ENCODE data around the gene TTLL13. TPM values are rescaled to one million over a fixed set of nuclear protein-coding genes. Genes with fewer than 3 reads are reported as not detected.
A peak's percentile ranks its signal among the peaks of the same experiment; 100 is the strongest.
"Not testable (repeated sequence)": the region's sequence is repeated elsewhere in the genome, so short reads cannot be mapped to it uniquely, and the experiment has no call there.

The TTLL13 gene
- total RNA-seq, 1 experiment from 2014 or later: 0.06 TPM

DNA sequence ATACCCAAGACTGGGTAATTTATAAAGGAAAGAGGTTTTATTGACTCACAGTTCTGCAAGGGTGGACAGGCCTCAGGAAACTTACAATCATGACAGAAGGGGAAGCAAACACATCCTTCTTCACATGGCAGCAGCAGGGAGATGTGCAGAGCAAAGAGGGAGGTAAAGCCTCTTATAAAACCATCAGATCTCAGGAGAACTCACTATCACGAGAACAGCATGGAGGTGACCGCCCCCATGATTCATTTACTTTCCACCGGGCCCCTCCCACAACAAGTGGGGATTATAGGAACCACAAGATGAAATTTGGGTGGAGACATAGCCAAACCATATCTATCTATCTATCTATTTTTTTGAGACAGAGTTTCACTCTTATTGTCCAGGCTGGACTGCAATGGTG lies 10.0 kb upstream of the TTLL13 start:
- DNase-seq (ENCODE audit: low read depth): no peak

DNA sequence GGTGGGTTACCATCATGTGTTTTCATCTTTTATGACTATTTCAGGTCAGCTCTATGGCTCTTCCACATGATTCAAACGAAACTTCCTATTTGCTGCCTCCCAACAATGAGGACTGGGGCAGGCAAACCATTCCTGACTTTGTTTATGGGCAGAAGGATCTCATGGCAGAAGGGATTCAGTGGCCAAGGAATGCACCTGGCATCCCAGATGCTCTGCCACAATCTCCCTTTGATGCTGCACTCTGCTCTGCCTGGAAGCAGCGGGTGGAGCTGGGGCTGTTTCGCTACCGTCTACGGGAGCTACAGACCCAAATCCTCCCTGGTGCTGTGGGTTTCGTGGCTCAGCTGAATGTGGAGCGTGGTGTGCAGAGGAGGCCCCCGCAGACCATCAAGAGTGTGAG lies 8.5 kb upstream of the TTLL13 start:
- no peak for DNase-seq (ENCODE audit: low read depth)

DNA sequence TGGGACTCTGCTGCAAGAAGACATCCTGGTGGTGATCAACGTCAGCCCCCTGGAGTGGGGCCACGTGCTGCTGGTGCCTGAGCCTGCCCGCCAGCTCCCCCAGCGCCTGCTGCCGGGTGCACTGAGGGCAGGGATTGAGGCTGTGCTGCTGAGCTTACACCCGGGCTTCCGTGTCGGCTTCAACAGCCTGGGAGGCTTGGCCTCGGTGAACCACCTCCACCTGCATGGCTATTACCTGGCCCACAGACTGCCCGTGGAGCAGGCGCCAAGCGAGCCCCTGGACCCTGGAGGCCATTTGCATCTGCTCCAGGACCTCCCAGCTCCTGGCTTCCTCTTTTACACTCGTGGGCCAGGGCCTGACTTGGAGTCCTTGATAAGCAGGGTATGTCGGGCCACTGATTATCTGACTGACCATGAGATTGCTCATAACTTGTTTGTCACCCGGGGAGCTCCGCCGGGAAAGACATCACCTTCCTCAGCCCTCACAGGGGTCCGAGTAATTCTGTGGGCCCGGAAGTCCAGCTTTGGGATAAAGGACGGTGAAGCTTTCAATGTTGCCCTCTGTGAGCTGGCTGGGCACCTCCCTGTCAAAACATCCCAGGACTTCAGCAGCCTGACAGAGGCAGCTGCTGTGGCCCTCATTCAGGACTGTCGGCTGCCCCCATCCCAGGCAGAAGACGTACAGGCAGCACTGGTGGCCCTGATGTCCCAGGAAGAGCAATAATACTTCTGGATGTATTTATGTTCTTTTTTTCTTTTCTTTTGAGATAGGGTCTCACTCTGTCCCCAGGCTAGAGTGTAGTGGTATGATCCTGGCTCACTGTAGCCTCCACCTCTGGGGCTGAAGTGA lies 7.8 kb upstream of the TTLL13 start:
- no peak for DNase-seq (ENCODE audit: low read depth)

DNA sequence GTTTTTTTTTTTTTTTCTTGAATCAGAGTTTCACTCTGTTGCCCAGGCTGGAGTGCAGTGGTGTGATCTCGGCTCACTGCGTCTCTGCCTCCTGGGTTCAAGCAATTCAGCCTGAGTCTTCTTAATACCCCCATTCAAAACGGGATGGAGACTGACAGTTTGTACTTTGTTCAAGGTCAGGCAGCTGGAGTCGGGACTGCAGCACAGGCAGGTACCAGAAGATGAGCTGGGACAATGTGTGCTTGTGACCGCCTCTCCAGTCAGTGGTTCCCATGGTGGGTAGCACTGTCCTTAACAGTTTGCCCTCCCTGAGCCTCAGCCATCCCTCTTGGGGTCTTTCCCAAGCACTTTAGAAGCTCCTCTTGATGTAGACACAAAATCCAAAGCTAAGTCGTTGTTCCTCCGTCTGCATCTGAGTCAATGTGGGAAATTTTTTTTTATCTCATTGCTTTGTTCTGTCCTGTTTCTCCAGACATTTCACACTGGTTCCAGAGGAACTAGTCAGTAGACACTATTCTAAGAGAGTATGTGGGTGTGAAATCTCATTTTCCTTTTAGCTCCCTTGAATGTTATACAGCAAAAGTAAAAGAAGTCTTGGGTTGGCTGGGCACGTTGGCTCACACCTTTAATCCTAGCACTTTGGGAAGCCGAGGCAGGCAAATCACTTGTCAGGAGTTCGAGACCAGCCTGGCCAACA lies 5.3 kb upstream of the TTLL13 start:
- no peak for DNase-seq (ENCODE audit: low read depth)

DNA sequence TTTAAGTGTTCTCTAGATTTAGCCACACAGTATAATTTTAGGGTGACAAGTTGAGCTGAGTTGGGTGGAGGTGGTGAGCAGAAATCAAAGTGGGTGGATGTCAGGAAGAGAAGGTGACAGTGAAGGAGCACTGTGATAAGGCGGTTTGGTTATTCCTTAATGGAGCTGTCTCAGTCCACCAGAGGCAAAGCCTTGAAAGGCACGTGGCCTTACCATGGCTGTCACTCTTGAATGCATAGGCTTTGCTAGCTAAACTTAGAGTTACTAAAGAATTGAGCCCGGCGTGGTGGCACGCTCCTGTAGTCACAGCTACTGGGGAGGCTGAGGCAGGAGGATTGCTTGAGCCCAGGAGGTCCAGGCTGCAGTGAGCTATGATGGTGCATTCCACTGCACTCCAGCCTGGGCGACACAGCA lies 560 bp upstream of the TTLL13 start:
- DNase-seq (ENCODE audit: low read depth): no peak

DNA sequence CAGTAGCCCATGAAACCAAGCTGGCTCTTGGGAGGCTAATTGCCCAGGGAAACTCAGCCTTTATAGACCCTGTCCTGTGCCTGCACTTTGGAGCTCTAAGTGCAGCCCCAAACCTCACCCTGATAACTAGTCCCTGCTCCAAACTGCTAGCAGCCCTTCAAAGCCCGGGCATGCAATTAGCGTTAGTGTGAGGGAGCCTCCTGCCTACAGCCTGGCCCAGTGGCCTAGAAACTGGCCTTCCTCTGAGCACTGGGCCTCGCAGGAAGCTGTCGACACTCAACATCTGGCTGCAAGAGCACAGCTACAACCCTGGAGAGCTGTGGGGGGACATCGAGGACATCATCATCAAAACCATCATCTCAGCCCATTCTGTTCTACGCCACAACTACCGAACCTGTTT lies 8.4 kb downstream of the TTLL13 start:
- no peak for DNase-seq (ENCODE audit: low read depth)

DNA sequence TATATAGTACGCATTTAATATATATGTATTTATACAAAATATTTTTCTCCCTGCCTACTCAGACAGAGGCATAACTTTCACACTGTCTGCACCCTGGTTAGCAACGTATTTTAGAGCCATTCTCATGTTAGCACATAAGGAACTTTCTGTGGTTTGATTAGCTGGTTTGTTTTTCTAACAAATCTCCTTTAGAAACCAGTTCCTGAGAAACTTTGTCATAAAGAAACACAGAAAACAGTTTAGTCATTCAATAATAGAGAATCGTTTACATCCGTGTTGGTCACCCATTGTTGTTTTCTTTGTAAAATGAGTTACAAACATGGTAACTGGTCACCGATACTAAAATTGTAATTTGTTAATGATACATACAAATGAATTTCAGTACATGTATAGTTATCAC lies 10.2 kb downstream of the TTLL13 start:
- DNase-seq (ENCODE audit: low read depth): no peak

DNA sequence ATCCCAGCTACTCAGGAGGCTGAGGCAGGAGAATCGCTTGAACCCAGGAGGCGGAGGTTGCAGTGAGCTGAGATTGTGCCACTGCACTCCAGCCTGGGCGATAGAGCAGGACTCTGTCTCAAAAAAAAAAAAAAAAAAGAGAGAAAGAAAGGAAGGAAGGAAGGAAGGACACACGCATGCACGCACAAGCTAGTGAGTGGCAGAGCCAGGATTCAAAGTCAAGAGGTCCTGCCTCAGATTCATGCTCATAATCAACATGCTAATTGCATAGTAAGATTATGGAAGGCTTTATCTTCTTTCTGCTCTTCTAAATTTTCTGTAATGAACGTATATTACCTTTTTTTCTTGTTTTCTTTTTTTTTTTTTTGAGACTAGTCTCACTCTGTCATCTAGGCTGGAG lies 11.4 kb downstream of the TTLL13 start:
- DNase-seq (ENCODE audit: low read depth): not testable (repeated sequence)

DNA sequence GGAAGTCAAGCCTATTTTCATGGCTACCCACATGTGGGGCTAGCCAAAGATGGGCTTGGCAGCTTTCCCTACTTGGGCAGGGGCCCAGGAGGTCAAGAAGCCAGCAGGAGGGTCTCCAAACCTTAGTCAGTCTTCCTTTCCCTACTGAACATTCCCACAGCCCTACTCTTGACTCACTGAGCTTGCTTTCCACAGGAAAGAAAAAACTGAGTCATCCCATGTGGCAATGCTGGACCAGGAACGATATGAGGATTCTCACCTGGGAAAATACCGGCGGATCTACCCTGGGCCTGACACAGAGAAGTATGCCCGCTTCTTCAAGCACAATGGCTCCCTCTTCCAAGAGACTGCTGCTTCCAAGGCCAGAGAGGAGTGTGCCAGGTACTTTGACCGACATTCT lies 12.5 kb downstream of the TTLL13 start:
- DNase-seq (ENCODE audit: low read depth): peak; percentile 66

DNA sequence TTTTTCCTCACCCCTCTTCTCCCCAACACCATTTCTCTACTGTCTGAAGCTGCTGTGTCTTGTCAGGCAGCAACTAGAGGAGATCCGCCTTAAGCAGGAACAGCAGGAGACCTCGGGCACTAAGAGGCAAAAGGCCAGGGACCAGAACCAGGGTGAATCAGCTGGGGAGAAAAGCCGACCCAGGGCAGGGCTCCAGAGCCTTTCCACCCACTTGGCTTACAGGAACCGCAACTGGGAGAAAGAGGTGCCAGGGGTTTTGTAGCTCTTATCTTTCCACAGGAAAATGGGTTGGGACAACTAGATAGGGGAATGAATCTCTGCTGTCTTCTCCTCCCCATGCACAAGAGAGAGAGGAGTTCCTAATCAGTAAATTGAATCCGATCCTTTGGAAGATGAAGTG lies 13.1 kb downstream of the TTLL13 start:
- DNase-seq (ENCODE audit: low read depth): peak; percentile 32

DNA sequence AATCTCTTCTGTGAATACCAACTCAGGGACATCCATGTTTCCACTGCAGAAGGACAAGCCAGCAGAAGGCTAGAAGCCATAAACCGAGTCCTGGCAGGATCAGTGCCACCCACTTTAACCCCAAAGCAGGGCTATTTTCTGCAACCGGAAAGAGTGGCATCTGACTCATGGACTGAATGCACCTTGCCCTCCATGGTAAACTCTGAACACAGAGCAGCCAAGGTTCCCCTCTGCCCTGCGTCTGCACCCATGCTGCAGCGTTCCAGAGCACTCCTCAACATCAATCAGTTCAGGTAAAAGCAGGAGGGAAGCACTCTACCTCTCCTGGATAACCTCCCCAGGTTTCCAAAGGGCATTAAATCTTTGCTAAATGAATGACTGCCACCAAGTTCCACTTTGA lies 15.3 kb downstream of the TTLL13 start:
- peak; percentile 59 for DNase-seq (ENCODE audit: low read depth)

DNA sequence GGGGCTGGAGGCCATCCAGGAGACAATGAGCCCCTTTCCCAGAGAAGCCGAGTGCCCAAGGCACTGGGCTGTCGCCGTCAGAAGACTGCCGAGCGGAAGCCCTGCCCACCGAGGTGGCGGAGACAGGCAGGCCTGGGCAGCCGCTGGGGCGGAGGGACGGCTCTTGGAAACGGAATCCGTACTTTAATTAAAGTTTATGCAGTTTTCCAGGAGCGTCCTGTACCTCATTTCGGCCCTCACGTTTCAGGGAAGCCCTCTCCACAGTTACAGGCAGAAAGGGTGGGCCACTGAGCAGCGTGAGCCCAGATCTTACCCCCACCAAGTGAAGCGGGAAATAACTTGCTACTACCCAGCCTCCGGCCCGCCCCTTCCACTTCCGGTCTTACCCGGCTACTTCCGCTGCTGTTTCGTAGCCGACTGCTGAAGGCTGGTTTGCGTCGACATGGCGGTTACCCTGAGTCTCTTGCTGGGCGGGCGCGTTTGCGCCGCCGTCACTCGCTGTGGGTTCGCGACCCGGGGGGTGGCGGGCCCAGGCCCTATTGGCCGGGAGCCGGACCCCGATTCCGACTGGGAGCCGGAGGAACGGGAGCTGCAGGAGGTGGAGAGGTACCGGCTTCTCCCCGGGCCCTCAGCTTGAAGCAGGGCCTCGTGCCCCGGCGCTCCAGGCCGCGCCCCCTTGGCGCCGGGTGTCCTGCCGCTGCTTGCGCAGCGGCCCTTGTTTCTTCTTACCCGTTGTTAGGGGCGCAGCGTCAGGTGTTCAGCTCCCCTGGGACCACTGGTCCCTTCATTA lies 16.1 kb downstream of the TTLL13 start, which contains the start of gene NGRN:
NGRN (plus strand) TSS at position 402 of the 790 bp plus-strand sequence; CDS start at position 443, 41 bp downstream.
- DNase-seq (ENCODE audit: low read depth): peak; percentile 93

DNA sequence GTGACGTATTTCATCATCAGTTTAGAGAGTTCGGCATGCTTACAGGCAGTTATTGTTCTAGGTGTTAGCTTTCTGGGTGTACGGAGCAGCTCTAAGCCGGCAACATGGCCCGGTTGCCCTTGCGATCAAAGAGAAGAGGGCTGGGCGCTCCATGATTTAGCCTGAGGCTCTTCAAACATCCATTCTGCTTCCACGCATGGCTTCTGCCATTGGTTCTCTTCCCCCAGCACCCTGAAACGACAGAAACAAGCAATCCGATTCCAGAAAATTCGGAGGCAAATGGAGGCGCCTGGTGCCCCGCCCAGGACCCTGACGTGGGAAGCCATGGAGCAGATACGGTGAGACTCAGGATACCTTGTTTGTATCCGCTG lies 16.7 kb downstream of the TTLL13 start:
- DNase-seq (ENCODE audit: low read depth): peak; percentile 51

DNA sequence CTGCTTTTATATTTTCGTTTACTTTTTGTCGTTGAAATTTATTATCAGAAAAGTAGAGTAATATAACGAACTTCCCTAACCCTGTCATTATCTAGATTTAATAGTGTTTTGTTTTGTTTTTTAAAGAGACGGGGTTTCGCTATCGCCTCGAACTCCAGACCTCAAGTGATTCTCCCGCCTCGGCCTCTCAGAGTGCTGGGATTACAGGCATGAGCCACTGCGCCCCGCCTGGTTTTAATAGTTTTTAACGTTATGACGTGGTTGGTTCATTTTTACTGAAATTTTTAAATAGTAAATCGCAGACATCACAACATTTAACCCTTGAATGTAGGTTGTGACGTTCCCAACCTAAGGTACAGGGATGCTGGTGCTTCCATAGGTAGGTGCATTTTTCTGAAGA lies 17.1 kb downstream of the TTLL13 start:
- no peak for DNase-seq (ENCODE audit: low read depth)

DNA sequence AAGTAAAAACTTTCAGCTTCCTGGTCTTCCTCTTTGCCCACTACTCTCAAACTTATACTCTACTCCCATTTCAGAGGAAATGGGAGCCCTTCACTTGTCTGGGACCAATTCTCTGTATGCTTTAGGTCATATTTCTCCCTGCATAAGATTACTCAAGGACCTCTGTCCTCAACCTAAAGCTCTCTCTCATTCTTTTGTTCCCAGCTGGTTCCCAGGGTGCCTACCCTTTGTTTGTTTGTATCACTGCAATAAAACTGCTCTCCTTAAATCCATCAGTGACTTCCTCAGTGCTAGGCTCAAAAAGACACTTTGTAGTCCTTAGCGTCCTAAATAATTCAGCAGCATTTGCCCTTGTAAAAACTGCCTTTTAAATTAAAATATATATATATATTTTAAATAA lies 19.1 kb downstream of the TTLL13 start:
- no peak for DNase-seq (ENCODE audit: low read depth)

DNA sequence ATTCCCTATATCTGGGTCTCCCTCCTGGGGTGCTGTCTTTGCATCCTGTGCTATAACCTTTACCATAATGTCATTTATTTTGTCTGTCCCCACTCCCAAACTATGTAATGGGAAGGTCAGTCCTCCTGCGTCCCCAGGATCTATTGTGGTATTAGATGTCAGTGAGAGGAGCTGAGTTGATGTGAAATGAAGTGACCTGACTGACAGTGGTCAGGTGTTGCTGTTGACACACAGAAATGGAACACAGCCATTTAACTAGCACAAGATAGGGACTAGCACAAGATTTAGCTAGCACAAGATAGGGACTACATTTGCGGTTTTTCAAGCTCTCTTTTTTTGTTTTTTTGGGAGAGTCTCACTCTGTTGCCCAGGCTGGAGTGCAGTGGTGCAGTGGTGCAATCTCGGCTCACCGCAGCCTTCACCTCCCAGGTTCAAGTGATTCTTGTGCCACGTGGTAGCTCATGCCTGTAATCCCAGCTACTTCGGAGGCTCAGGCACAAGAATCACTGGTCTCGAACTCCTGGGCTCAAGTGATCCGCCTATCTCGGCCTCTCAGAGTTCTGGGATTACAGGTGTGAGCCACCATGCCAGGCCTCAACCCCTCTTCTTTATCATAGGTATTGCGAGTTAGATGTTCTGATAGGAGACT lies 21.3 kb downstream of the TTLL13 start:
- DNase-seq (ENCODE audit: low read depth): no peak

DNA sequence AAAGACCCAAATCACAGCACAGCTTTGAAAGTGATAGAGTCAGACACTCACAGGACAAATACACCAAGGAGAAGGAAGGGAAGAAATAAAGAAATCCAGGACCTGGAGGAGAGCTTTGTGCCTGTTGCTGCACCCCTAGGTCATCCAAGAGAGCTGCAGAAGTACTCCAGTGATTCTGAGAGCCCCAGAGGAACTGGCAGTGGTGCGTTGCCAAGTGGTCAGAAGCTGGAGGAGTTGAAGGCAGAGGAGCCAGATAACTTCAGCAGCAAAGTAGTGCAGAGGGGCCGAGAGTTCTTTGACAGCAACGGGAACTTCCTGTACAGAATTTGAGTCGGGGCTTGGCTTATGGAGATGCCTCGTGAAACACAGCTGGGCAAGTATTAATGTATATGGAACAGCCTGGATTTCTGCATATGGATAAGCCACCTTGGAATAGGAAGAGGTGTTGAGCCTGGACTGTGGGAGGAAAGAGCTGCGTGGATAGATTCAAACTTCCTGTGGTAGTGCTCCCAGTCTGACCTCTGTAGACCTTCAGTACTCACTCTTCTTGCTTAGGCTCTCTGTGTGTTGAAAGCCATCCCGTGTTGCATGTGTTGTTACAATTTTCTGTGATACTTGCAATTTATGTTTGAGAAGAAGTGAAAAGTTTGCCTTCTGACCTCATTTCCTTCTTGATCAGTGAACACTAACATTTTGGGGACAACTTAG lies 22.3 kb downstream of the TTLL13 start:
- no peak for DNase-seq (ENCODE audit: low read depth)

DNA sequence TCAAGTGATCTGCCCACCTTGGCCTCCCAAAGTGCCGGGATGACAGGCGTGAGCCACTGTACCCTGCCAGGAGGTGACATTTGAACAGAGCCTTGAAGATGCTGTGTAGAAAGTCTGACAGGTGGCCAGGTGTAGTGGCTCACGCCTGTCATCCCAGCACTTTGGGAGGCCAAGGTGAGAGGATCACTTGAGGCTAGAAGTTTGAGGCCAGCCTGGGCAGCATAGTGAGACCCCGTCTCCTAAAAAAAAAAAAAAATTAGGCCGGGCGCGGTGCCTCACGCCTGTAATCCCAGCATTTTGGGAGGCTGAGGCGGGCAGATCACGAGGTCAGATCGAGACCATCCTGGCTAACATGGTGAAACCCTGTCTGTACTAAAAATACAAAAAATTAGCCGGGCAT lies 29.1 kb downstream of the TTLL13 start:
- not testable (repeated sequence) for DNase-seq (ENCODE audit: low read depth)

DNA sequence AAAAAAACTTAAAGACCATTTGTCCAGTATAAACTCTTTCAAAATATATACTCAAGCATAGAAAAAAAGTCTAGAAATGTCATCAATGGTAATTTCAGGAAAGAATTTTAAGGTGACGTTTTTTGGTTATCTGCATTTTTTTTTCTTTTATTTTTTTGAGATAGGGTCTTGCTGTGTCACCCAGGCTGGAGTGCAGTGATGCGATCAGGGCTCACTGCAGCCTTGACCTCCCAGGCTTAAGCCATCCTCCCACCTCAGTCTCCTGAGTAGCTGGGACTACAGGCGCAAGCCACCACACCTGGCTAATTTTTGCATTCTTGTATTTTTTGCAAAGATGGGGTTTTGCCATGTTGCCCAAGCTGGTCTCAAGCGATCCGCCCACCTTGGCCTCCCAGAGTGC lies 31.4 kb downstream of the TTLL13 start:
- DNase-seq (ENCODE audit: low read depth): not testable (repeated sequence)

DNA sequence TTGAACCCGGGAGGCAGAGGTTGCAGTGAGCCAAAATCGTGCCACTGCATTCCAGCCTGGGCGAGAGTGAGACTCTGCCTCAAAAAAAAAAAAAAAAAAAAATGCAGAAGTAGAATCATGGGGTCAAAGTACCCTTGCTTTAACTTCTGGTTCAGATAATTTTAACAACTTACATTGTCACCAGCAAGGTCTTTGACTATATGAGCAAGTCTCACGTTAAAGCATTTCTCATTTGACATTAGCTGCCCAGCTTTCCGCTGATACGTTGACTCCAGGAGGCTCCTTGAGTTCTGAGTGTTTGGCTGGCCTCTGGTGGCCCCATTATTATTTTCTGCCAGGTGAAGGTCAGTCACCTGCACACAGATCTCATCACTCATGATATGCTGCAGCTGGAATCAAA lies 32.3 kb downstream of the TTLL13 start:
- not testable (repeated sequence) for DNase-seq (ENCODE audit: low read depth)

DNA sequence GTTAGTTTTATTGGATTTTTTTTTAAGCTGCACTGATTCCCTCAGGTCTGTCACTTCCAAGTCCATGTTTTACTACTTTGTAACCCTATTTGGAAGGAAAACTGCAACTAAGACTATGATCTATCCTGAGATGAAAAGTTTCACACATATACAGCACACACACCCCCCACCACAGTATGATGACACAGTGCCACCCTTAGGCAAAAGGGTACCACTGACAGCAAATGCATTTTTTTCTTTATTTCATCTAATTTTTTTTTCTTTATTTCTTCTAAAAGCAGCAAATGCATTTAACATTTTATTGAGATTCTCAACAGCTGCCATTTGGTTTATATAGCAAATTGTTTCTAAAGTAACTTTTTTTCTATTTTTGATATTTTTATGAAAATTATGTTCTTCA lies 37.3 kb downstream of the TTLL13 start:
- peak; percentile 48 for DNase-seq (ENCODE audit: low read depth)
